ENCODE data around the gene CHRM4. TPM values are rescaled to one million over a fixed set of nuclear protein-coding genes. Genes with fewer than 3 reads are reported as not detected.

Gene CHRM4
- total RNA-seq, 1 experiment from 2014 or later = 1.1 TPM

DNA sequence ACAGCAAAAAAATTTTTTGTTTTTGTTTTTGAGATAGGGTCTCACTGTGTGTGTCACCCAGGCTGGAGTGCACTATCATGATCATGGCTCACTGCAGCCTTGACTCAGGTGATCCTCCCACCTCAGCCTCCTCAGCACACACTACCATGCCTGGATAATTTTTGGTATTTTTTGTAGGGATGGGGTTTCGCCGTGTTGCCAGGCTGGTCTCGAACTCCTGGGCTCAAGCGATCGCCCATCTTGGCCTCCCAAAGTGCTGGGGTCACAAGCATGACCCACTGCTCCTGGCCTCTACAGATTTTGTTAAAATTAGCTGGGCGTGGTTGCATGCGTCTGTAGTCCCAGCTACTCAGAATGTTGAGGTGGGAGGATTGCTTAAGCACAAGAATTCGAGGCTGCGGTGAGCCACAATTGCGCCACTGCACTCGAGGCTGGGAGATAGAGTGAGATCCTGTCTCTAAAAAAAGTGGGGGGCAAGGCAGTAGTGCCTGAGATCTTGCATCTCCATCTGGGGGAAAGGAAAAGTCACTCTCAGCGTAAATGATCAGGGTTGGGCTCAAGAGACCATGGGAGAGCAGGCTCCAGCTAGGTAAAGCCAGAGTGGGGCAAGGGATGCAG, 54.9 kb downstream of the CHRM4 start:
- ATAC-seq (peak; percentile 8; the same call in 1 of the 2 replicates), DNase-seq (ENCODE audit: low read depth, low spot score) (no peak)
- Histone ChIP-seq H3K27me3 (ENCODE audit: insufficient read depth, low read length) (no peaks in the 10 kb centered on the region), H3K4me3 (replicated peaks in 1 of 2; ENCODE audit: low read depth in 1 of 2, low read length in 2 of 2) (no peak overlapping the region), H3K9ac (ENCODE audit: low read length) (no peak overlapping the region), H3K4me2 (ENCODE audit: low read length) (peak overlapping the region; percentile 43), H2AFZ (ENCODE audit: low read depth, low read length, poor library complexity, severe bottlenecking) (no peak overlapping the region), H4K20me1 (ENCODE audit: insufficient read depth) (no peaks in the 10 kb centered on the region), H3K4me1 (ENCODE audit: control insufficient read depth in 1 of 2, insufficient read depth in 2 of 2, low read length in 2 of 2) (peaks cover 0 to 27% of the 10 kb centered on the region in 2 experiments; a peak in 3 of 4 replicates), H3K27ac (ENCODE audit: low read depth, low read length) (no peak overlapping the region), H3K9me3 (ENCODE audit: control insufficient read depth in 1 of 2, insufficient read depth in 1 of 2, low read depth in 1 of 2, low read length in 2 of 2) (no peaks in the 10 kb centered on the region), H3K36me3 (ENCODE audit: control insufficient read depth in 1 of 2, insufficient read depth in 2 of 2, low read length in 2 of 2) (no peaks in the 10 kb centered on the region), H3K79me2 (ENCODE audit: insufficient read depth, low read length) (no peaks in the 10 kb centered on the region), H3K9me2 (ENCODE audit: insufficient read depth) (no peaks in the 10 kb centered on the region)
- ChIA-PET RAD21 (ENCODE audit: low non-redundant PET in 1 of 2, low total read pairs in 2 of 2, uncharacterized antibody in 2 of 2, unreplicated experiment in 2 of 2) (no interaction called here), CTCF (interaction anchor here (0.7 kb wide), 1 partner anchor 16 kb away, joined by 3 read pairs; no protein-coding TSS in a partner anchor), POLR2A (no interaction called here)
- intact Hi-C loops (cut with micrococcal nuclease) = no loop called here
- TF ChIP-seq TCF7L2 (IDR thresholded peaks at IDR 0.05; ENCODE audit: borderline replicate concordance, extremely low read depth, insufficient read depth, insufficient read length) (no peak), ELF1 (IDR thresholded peaks at IDR 0.05; ENCODE audit: borderline replicate concordance, low read depth) (no peak), EZH2 (IDR thresholded peaks at IDR 0.05) (no peak), POLR2A (IDR thresholded peaks at IDR 0.05; ENCODE audit: borderline replicate concordance, extremely low read depth, insufficient read depth, insufficient read length) (no peak), CBX3 (IDR thresholded peaks at IDR 0.05; ENCODE audit: low read depth) (no peak), YY1 (IDR thresholded peaks at IDR 0.05; ENCODE audit: extremely low read depth, insufficient replicate concordance, low read depth, low read length) (no peak), ZFX (IDR thresholded peaks at IDR 0.05) (no peak), EZH2phosphoT487 (IDR thresholded peaks at IDR 0.05; ENCODE audit: borderline replicate concordance) (no peak), MAX (IDR thresholded peaks at IDR 0.05) (no peak), FOSL1 (IDR thresholded peaks at IDR 0.05; ENCODE audit: low read depth) (no peak), EGR1 (IDR thresholded peaks at IDR 0.05; ENCODE audit: low read depth) (no peak), ZNF274 (IDR thresholded peaks at IDR 0.05; ENCODE audit: low read depth, low read length) (no peak), CEBPB (IDR thresholded peaks at IDR 0.05; ENCODE audit: low read depth) (no peak), SIN3A (IDR thresholded peaks at IDR 0.05; ENCODE audit: low read depth) (no peak)
- TF ChIP-seq, protein P1, sequence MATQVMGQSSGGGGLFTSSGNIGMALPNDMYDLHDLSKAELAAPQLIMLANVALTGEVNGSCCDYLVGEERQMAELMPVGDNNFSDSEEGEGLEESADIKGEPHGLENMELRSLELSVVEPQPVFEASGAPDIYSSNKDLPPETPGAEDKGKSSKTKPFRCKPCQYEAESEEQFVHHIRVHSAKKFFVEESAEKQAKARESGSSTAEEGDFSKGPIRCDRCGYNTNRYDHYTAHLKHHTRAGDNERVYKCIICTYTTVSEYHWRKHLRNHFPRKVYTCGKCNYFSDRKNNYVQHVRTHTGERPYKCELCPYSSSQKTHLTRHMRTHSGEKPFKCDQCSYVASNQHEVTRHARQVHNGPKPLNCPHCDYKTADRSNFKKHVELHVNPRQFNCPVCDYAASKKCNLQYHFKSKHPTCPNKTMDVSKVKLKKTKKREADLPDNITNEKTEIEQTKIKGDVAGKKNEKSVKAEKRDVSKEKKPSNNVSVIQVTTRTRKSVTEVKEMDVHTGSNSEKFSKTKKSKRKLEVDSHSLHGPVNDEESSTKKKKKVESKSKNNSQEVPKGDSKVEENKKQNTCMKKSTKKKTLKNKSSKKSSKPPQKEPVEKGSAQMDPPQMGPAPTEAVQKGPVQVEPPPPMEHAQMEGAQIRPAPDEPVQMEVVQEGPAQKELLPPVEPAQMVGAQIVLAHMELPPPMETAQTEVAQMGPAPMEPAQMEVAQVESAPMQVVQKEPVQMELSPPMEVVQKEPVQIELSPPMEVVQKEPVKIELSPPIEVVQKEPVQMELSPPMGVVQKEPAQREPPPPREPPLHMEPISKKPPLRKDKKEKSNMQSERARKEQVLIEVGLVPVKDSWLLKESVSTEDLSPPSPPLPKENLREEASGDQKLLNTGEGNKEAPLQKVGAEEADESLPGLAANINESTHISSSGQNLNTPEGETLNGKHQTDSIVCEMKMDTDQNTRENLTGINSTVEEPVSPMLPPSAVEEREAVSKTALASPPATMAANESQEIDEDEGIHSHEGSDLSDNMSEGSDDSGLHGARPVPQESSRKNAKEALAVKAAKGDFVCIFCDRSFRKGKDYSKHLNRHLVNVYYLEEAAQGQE (IDR thresholded peaks at IDR 0.05; ENCODE audit: low read depth) = no peak
- TF ChIP-seq, protein P2, sequence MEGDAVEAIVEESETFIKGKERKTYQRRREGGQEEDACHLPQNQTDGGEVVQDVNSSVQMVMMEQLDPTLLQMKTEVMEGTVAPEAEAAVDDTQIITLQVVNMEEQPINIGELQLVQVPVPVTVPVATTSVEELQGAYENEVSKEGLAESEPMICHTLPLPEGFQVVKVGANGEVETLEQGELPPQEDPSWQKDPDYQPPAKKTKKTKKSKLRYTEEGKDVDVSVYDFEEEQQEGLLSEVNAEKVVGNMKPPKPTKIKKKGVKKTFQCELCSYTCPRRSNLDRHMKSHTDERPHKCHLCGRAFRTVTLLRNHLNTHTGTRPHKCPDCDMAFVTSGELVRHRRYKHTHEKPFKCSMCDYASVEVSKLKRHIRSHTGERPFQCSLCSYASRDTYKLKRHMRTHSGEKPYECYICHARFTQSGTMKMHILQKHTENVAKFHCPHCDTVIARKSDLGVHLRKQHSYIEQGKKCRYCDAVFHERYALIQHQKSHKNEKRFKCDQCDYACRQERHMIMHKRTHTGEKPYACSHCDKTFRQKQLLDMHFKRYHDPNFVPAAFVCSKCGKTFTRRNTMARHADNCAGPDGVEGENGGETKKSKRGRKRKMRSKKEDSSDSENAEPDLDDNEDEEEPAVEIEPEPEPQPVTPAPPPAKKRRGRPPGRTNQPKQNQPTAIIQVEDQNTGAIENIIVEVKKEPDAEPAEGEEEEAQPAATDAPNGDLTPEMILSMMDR (IDR thresholded peaks at IDR 0.05 in 2 of 3, conservative IDR thresholded peaks at IDR 0.05 in 1 of 3; ENCODE audit: borderline replicate concordance in 1 of 3, insufficient read depth in 1 of 3, low read depth in 2 of 3, low read length in 2 of 3) = no peak
- TF ChIP-seq, protein P3, sequence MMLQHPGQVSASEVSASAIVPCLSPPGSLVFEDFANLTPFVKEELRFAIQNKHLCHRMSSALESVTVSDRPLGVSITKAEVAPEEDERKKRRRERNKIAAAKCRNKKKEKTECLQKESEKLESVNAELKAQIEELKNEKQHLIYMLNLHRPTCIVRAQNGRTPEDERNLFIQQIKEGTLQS (IDR thresholded peaks at IDR 0.05) = no peak
- no TSS peak for BruUV-seq (replicated peaks)

All from HCT116 (cell line).